Measurements from ENCODE around the gene CASZ1. TPM values are rescaled to one million over a fixed set of nuclear protein-coding genes. Genes with fewer than 3 reads are reported as not detected.

The CASZ1 gene
- polyA plus RNA-seq, 3 donors: 0.30 to 3.7 (median 0.50) TPM

DNA sequence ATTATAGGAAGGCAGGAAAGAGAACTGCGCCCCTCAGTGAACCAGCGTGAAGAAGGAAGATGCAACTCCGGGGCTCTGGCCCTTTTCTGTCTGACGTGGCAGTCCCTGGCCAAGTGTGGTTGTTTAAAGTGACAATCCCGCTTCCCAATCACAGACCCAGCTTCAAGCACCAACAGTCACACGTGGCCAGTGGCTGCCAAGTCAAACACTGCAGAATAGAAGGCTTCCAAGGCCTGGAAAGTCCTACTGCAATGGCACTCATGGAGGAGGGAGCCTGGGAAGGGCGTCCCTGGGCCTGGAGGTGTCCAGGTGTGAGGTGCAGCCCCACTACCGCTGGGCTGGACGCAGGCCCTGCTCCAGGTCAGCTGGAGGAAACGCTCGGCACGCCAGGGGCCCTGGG, 143.8 kb downstream of the CASZ1 start:
- Mint-ChIP-seq H3K27ac (no peak overlapping the region), H3K9me3 (no peaks in the 10 kb centered on the region), H3K4me3 (no peak overlapping the region), H3K27me3 (ENCODE audit: low read depth in 3 of 3) (peaks cover 0 to 2% (median 0%) of the 10 kb centered on the region in 3 donors), H3K4me1 (no peaks in the 10 kb centered on the region), H3K36me3 (peaks cover 0 to 3% of the 10 kb centered on the region in 2 donors)
- 100% methylated on average over 2 of the region's 12 CpGs for WGBS (ENCODE audit: insufficient coverage)
- Histone ChIP-seq H3K9me3 (replicated peaks in 1 of 2; ENCODE audit: control insufficient read depth in 1 of 2, insufficient read depth in 1 of 2, low read length in 2 of 2) (no peaks in the 10 kb centered on the region), H3K27ac (ENCODE audit: low read depth in 1 of 2, low read length in 2 of 2) (no peak overlapping the region), H3K4me3 (replicated peaks in 1 of 3; ENCODE audit: low read depth in 2 of 3, low read length in 3 of 3) (no peak overlapping the region), H3K4me2 (replicated peaks; ENCODE audit: extremely low read depth, low read length, poor library complexity, severe bottlenecking) (no peak overlapping the region), H3K79me2 (ENCODE audit: insufficient read depth, low read length) (no peaks in the 10 kb centered on the region), H3K36me3 (replicated peaks in 1 of 2; ENCODE audit: control insufficient read depth in 1 of 2, insufficient read depth in 2 of 2, low read length in 2 of 2) (no peaks in the 10 kb centered on the region), H2AFZ (ENCODE audit: insufficient read depth, low read depth, low read length, poor library complexity, severe bottlenecking) (no peak overlapping the region), H3K9ac (ENCODE audit: insufficient read depth, low read length, poor library complexity, severe bottlenecking) (no peak overlapping the region), H3K4me1 (ENCODE audit: control insufficient read depth in 1 of 2, insufficient read depth in 2 of 2, low read length in 2 of 2) (no peaks in the 10 kb centered on the region), H4K20me1 (ENCODE audit: insufficient read depth, low read length) (no peaks in the 10 kb centered on the region), H3K27me3 (ENCODE audit: control insufficient read depth in 2 of 2, insufficient read depth in 2 of 2, low read length in 2 of 2) (no peaks in the 10 kb centered on the region)
- no peak for DNase-seq
- intact Hi-C loops (cut with micrococcal nuclease): no loop called here
- TF ChIP-seq, protein P1, sequence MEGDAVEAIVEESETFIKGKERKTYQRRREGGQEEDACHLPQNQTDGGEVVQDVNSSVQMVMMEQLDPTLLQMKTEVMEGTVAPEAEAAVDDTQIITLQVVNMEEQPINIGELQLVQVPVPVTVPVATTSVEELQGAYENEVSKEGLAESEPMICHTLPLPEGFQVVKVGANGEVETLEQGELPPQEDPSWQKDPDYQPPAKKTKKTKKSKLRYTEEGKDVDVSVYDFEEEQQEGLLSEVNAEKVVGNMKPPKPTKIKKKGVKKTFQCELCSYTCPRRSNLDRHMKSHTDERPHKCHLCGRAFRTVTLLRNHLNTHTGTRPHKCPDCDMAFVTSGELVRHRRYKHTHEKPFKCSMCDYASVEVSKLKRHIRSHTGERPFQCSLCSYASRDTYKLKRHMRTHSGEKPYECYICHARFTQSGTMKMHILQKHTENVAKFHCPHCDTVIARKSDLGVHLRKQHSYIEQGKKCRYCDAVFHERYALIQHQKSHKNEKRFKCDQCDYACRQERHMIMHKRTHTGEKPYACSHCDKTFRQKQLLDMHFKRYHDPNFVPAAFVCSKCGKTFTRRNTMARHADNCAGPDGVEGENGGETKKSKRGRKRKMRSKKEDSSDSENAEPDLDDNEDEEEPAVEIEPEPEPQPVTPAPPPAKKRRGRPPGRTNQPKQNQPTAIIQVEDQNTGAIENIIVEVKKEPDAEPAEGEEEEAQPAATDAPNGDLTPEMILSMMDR (IDR thresholded peaks at IDR 0.05): no peak

DNA sequence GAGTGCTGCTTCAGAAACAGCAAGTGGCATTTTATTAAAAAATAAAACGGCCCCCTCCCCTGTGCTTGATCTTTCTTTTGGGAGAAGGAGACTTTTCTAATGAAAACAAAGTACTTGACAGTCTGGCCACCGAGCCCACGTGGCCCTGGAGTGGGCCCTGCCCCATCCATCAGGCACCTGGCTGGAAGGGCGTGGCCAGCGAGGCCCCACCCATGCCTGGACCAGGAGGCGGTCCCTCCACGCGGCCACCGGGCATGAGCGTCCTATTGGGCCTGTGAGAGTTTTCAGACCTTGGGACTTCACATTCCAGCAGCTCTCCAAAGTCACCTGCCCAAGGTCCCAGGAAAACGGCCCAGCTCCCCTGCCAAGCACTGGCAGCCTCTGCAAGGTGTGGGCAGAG, 144.7 kb downstream of the CASZ1 start:
- Mint-ChIP-seq H3K4me1 (no peaks in the 10 kb centered on the region), H3K27ac (no peak overlapping the region), H3K9me3 (no peaks in the 10 kb centered on the region), H3K36me3 (peaks cover 0 to 3% of the 10 kb centered on the region in 2 donors), H3K27me3 (ENCODE audit: low read depth in 3 of 3) (peaks cover 0 to 2% (median 0%) of the 10 kb centered on the region in 3 donors), H3K4me3 (no peak overlapping the region)
- Histone ChIP-seq H4K20me1 (ENCODE audit: insufficient read depth, low read length) (no peaks in the 10 kb centered on the region), H2AFZ (ENCODE audit: insufficient read depth, low read depth, low read length, poor library complexity, severe bottlenecking) (no peak overlapping the region), H3K9me3 (replicated peaks in 1 of 2; ENCODE audit: control insufficient read depth in 1 of 2, insufficient read depth in 1 of 2, low read length in 2 of 2) (no peaks in the 10 kb centered on the region), H3K4me3 (replicated peaks in 1 of 3; ENCODE audit: low read depth in 2 of 3, low read length in 3 of 3) (no peak overlapping the region), H3K9ac (ENCODE audit: insufficient read depth, low read length, poor library complexity, severe bottlenecking) (no peak overlapping the region), H3K27me3 (ENCODE audit: control insufficient read depth in 2 of 2, insufficient read depth in 2 of 2, low read length in 2 of 2) (no peaks in the 10 kb centered on the region), H3K27ac (ENCODE audit: low read depth in 1 of 2, low read length in 2 of 2) (no peak overlapping the region), H3K79me2 (ENCODE audit: insufficient read depth, low read length) (no peaks in the 10 kb centered on the region), H3K36me3 (replicated peaks in 1 of 2; ENCODE audit: control insufficient read depth in 1 of 2, insufficient read depth in 2 of 2, low read length in 2 of 2) (no peaks in the 10 kb centered on the region), H3K4me1 (ENCODE audit: control insufficient read depth in 1 of 2, insufficient read depth in 2 of 2, low read length in 2 of 2) (no peaks in the 10 kb centered on the region), H3K4me2 (replicated peaks; ENCODE audit: extremely low read depth, low read length, poor library complexity, severe bottlenecking) (no peak overlapping the region)
- TF ChIP-seq, protein P1 (IDR thresholded peaks at IDR 0.05): no peak
- DNase-seq: no peak
- WGBS (ENCODE audit: insufficient coverage): 77% methylated on average over 9 of the region's 11 CpGs
- intact Hi-C loops (cut with micrococcal nuclease): no loop called here

All from CD14-positive monocyte (primary cell).